ENCODE results near the gene CCDC182. TPM values are rescaled to one million over a fixed set of nuclear protein-coding genes. Genes with fewer than 3 reads are reported as not detected.

Gene CCDC182
- total and polyA plus RNA-seq, 9 of the 15 experiments (the other 6 are each of a cell fraction or from before 2014, with no cell fraction given), result not detected

GRCh38 chr17:57735707-57736106 is 9.4 kb downstream of the CCDC182 start:
- Histone ChIP-seq H3K4me1 (replicated peaks in 1 of 2; ENCODE audit: control insufficient read depth in 2 of 2, insufficient read depth in 2 of 2, low read length in 2 of 2) (no peaks in the 10 kb centered on the region), H2AFZ (ENCODE audit: low read depth, low read length) (no peak overlapping the region), H3K4me3 (no peak overlapping the region), H4K20me1 (replicated peaks; ENCODE audit: control insufficient read depth, insufficient read depth, low read length) (peaks cover 7% of the 10 kb centered on the region; the same call in 1 of the 2 replicates), H3K9ac (ENCODE audit: insufficient read depth in 1 of 2, low read depth in 2 of 2, low read length in 2 of 2) (no peak overlapping the region), H3K9me3 (replicated peaks; ENCODE audit: control insufficient read depth, insufficient read depth, low read depth, low read length) (no peaks in the 10 kb centered on the region), H3K9me1 (ENCODE audit: control insufficient read depth, insufficient read depth, low read length) (no peaks in the 10 kb centered on the region), H3K27ac (ENCODE audit: extremely low read depth, low read depth, low read length) (no peak overlapping the region), H3K4me2 (ENCODE audit: insufficient read depth, low read length) (no peak overlapping the region), H3K79me2 (ENCODE audit: control insufficient read depth, insufficient read depth, low read length) (no peaks in the 10 kb centered on the region), H3K27me3 (ENCODE audit: control insufficient read depth in 2 of 2, insufficient read depth in 2 of 2, low read length in 2 of 2) (peaks cover 20 to 25% of the 10 kb centered on the region in 2 experiments), H3K36me3 (ENCODE audit: control insufficient read depth, insufficient read depth, low read length) (no peaks in the 10 kb centered on the region)
- peak; percentile 23 for FAIRE-seq
- 0% methylated on average over 6 of the region's 6 CpGs for WGBS (ENCODE audit: insufficient coverage, low coverage, missing lambda C conversion rate)
- no TSS peak for BruUV-seq (replicated peaks)
- in situ Hi-C loops (cut with MboI), result no loop called here
- CTCF ChIA-PET (ENCODE audit: low intra/inter-chr PET ratio), result interaction anchor here (1.5 kb wide), 1 partner anchor 605 kb away, joined by 3 read pairs; no protein-coding TSS in a partner anchor
- ATAC-seq, result peak; percentile 69
- peak in 3 of 4 experiments; percentile 16 to 34 (median 19) for DNase-seq (ENCODE audit: extremely low read depth in 1 of 4, low spot score in 3 of 4)
- intact Hi-C loops (cut with micrococcal nuclease), result no loop called here
- POLR2A ChIA-PET, result interaction anchor here (0.7 kb wide), 1 partner anchor 265 kb away, joined by 3 read pairs; no protein-coding TSS in a partner anchor
- TF ChIP-seq ZNF263 (CRISPR knock-in tag; IDR thresholded peaks at IDR 0.05; ENCODE audit: borderline replicate concordance) (no peak), SRSF1 (IDR thresholded peaks at IDR 0.05; ENCODE audit: low read depth, low read length) (no peak), CTCF (IDR thresholded peaks at IDR 0.05 in 2 of 3, conservative IDR thresholded peaks at IDR 0.05 in 1 of 3; ENCODE audit: insufficient read depth in 2 of 3, low read depth in 1 of 3, low read length in 3 of 3) (peak; percentile 40 to 45 (median 42)), NR2C1 (IDR thresholded peaks at IDR 0.05) (no peak), NR2C1 (tag; IDR thresholded peaks at IDR 0.05) (no peak), SRSF9 (IDR thresholded peaks at IDR 0.05; ENCODE audit: borderline replicate concordance, low read depth, low read length) (no peak), E2F5 (CRISPR knock-in tag; IDR thresholded peaks at IDR 0.05) (no peak), ZFP1 (CRISPR knock-in tag; IDR thresholded peaks at IDR 0.05) (no peak), RAD21 (CRISPR knock-in tag; conservative IDR thresholded peaks at IDR 0.05 in 1 of 2, IDR thresholded peaks at IDR 0.05 in 1 of 2) (peak in 1 of 2 experiments; percentile 55; a peak in 2 of 4 replicates), ZNF586 (CRISPR knock-in tag; conservative IDR thresholded peaks at IDR 0.05) (no peak), NFATC3 (IDR thresholded peaks at IDR 0.05) (no peak), ZNF436 (CRISPR knock-in tag; IDR thresholded peaks at IDR 0.05) (no peak), PHB2 (IDR thresholded peaks at IDR 0.05; ENCODE audit: low read depth) (no peak), ZBED1 (IDR thresholded peaks at IDR 0.05) (no peak), MYBL2 (IDR thresholded peaks at IDR 0.05; ENCODE audit: low read depth) (no peak), MYBL2 (CRISPR knock-in tag; IDR thresholded peaks at IDR 0.05; ENCODE audit: borderline replicate concordance) (no peak)
